H1 (cell line): Measurements from ENCODE around the gene DOK1. TPM values are rescaled to one million over a fixed set of nuclear protein-coding genes. Genes with fewer than 3 reads are reported as not detected.

Experiments used
- NANOG ChIP-seq: IDR thresholded peaks from 2 replicates; pipeline ENCODE4 v1.6.1; 2011; ENCODE audit warnings: low read length, low read depth, mild to moderate bottlenecking, inconsistent platforms; ENCODE audit not compliant: insufficient read depth, poor library complexity, severe bottlenecking
- polyA plus RNA-seq, 7 experiments: library from polyadenylated mRNA; depleted of rRNA in 3 of 7; stranded (reverse) in 5 of 7; unstranded in 2 of 7; fragments of >200 nt in 5 of 7; fragments of 200-250 nt in 2 of 7; gene quantifications; 1 replicate in 5 of 7; 2 replicates in 1 of 7; 4 replicates in 1 of 7; pipeline versions ENCODE4 v1.2.1 to v1.2.3, GENCODE V29; 2011 to 2013; ENCODE audit warnings: missing spikeins in 2 of 7, mixed read lengths in 2 of 7
- total RNA-seq: library from RNA; stranded (reverse); fragmentation: NEBNext Ultra II Directional; extraction: Animal tissue kit (Norgen Biotek cat#: 25700); gene quantifications from 2 replicates; pipeline ENCODE4 v1.2.1, GENCODE V29; 2021
- TF ChIP-seq, protein P1 (sequence below): fragments of 300-600 bp; sonication (generic); IDR thresholded peaks from 2 replicates; pipeline ENCODE4 v1.7.1; 2012; ENCODE audit warnings: low read length, moderate library complexity, mild to moderate bottlenecking, inconsistent platforms; ENCODE audit not compliant: insufficient replicate concordance

DOK1 gene
- total and polyA plus RNA-seq, 2 of the 8 experiments (the other 6 are each of a cell fraction or from before 2014, with no cell fraction given) = 11.0 to 14.3 TPM

DNA sequence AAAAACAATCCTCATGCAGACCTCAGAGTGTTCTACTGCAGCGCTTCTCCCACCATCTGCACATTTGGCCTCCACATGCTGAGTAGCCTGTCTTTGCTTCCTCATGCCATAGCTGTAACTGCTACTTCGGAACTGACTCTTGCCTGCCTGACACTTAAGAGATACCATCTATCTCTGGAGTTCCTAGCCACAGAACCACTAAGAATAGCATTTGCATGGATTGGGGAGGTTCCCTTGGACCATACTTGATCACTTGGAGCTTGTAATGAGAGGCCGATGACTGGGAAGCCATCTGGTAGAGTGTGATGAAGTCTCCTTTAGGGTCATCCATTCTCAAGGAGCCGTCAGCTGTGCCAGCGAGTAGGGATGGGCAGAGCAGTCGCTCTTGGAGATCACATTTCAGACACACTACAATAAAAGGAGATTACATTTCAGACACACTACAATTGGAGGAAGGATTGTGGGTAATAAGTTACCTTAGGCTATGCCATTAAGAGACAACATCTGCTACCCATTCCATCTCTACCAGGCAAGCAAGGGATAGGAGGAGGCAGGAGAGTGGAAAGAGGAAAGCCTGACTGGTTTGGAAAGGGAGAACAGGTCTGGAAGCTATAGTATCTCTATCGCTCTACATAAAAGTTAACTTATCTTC is 21.8 kb downstream of the DOK1 start (continued):
- TF ChIP-seq, protein P1, sequence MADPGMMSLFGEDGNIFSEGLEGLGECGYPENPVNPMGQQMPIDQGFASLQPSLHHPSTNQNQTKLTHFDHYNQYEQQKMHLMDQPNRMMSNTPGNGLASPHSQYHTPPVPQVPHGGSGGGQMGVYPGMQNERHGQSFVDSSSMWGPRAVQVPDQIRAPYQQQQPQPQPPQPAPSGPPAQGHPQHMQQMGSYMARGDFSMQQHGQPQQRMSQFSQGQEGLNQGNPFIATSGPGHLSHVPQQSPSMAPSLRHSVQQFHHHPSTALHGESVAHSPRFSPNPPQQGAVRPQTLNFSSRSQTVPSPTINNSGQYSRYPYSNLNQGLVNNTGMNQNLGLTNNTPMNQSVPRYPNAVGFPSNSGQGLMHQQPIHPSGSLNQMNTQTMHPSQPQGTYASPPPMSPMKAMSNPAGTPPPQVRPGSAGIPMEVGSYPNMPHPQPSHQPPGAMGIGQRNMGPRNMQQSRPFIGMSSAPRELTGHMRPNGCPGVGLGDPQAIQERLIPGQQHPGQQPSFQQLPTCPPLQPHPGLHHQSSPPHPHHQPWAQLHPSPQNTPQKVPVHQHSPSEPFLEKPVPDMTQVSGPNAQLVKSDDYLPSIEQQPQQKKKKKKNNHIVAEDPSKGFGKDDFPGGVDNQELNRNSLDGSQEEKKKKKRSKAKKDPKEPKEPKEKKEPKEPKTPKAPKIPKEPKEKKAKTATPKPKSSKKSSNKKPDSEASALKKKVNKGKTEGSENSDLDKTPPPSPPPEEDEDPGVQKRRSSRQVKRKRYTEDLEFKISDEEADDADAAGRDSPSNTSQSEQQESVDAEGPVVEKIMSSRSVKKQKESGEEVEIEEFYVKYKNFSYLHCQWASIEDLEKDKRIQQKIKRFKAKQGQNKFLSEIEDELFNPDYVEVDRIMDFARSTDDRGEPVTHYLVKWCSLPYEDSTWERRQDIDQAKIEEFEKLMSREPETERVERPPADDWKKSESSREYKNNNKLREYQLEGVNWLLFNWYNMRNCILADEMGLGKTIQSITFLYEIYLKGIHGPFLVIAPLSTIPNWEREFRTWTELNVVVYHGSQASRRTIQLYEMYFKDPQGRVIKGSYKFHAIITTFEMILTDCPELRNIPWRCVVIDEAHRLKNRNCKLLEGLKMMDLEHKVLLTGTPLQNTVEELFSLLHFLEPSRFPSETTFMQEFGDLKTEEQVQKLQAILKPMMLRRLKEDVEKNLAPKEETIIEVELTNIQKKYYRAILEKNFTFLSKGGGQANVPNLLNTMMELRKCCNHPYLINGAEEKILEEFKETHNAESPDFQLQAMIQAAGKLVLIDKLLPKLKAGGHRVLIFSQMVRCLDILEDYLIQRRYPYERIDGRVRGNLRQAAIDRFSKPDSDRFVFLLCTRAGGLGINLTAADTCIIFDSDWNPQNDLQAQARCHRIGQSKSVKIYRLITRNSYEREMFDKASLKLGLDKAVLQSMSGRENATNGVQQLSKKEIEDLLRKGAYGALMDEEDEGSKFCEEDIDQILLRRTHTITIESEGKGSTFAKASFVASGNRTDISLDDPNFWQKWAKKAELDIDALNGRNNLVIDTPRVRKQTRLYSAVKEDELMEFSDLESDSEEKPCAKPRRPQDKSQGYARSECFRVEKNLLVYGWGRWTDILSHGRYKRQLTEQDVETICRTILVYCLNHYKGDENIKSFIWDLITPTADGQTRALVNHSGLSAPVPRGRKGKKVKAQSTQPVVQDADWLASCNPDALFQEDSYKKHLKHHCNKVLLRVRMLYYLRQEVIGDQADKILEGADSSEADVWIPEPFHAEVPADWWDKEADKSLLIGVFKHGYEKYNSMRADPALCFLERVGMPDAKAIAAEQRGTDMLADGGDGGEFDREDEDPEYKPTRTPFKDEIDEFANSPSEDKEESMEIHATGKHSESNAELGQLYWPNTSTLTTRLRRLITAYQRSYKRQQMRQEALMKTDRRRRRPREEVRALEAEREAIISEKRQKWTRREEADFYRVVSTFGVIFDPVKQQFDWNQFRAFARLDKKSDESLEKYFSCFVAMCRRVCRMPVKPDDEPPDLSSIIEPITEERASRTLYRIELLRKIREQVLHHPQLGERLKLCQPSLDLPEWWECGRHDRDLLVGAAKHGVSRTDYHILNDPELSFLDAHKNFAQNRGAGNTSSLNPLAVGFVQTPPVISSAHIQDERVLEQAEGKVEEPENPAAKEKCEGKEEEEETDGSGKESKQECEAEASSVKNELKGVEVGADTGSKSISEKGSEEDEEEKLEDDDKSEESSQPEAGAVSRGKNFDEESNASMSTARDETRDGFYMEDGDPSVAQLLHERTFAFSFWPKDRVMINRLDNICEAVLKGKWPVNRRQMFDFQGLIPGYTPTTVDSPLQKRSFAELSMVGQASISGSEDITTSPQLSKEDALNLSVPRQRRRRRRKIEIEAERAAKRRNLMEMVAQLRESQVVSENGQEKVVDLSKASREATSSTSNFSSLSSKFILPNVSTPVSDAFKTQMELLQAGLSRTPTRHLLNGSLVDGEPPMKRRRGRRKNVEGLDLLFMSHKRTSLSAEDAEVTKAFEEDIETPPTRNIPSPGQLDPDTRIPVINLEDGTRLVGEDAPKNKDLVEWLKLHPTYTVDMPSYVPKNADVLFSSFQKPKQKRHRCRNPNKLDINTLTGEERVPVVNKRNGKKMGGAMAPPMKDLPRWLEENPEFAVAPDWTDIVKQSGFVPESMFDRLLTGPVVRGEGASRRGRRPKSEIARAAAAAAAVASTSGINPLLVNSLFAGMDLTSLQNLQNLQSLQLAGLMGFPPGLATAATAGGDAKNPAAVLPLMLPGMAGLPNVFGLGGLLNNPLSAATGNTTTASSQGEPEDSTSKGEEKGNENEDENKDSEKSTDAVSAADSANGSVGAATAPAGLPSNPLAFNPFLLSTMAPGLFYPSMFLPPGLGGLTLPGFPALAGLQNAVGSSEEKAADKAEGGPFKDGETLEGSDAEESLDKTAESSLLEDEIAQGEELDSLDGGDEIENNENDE = no peak
- TF ChIP-seq NANOG = no peak
